ENCODE data around the gene TMEM87B. TPM values are rescaled to one million over a fixed set of nuclear protein-coding genes. Genes with fewer than 3 reads are reported as not detected.

The TMEM87B gene
- total and polyA plus RNA-seq, 10 of the 15 experiments (the other 5 are each of a cell fraction or from before 2014, with no cell fraction given) = 5.7 to 20.6 (median 12.3) TPM

- intact Hi-C loops (cut with micrococcal nuclease; ENCODE audit: unreplicated experiment) = no loop called here
- Histone ChIP-seq H3K4me1 (ENCODE audit: control insufficient read depth, insufficient read depth, low read length) (peaks cover 8% of the 10 kb centered on the region), H3K9me3 (replicated peaks; ENCODE audit: control insufficient read depth, insufficient read depth, low read length) (no peaks in the 10 kb centered on the region), H3K9ac (ENCODE audit: control insufficient read depth, insufficient read depth, low read length) (no peak overlapping the region), H3K79me2 (ENCODE audit: control insufficient read depth, insufficient read depth, low read length) (no peaks in the 10 kb centered on the region; the same call in 1 of the 2 replicates), H2AFZ (ENCODE audit: control insufficient read depth, low read depth, low read length) (no peak overlapping the region), H3K27ac (ENCODE audit: control insufficient read depth, insufficient read depth) (no peak overlapping the region), H3K27me3 (replicated peaks in 1 of 2; ENCODE audit: control insufficient read depth in 2 of 2, insufficient read depth in 2 of 2, low read length in 1 of 2) (no peaks in the 10 kb centered on the region), H3K36me3 (ENCODE audit: control insufficient read depth in 2 of 2, insufficient read depth in 2 of 2, low read length in 1 of 2) (peaks cover 2 to 32% of the 10 kb centered on the region in 2 experiments), H3K4me3 (no peak overlapping the region), H3K4me2 (ENCODE audit: control insufficient read depth, insufficient read depth) (no peak overlapping the region), H4K20me1 (ENCODE audit: control insufficient read depth, insufficient read depth) (no peaks in the 10 kb centered on the region)
- WGBS (ENCODE audit: insufficient coverage, insufficient replicate concordance, low lambda C conversion rate, missing lambda C conversion rate) = 85% methylated on average over 6 of the region's 6 CpGs
- ChIA-PET SMC1A (ENCODE audit: uncharacterized antibody, unreplicated experiment) (no interaction called here), RAD21 (ENCODE audit: unreplicated experiment) (interaction anchor here (0.6 kb wide), 1 partner anchor 54 kb away, joined by 4 read pairs; no protein-coding TSS in a partner anchor), POLR2A (no interaction called here), CTCF (no interaction called here)
- ATAC-seq (no peak), FAIRE-seq (no peak), DNase-seq (ENCODE audit: low read depth, low spot score) (no peak)
- TSS peak; percentile 32 for BruUV-seq (replicated peaks)
- in situ Hi-C loops (cut with MboI) = no loop called here
- TF ChIP-seq PRDM15 (CRISPR knock-in tag; IDR thresholded peaks at IDR 0.05) (no peak), CBX3 (IDR thresholded peaks at IDR 0.05; ENCODE audit: borderline replicate concordance, low read depth) (no peak), LARP7 (IDR thresholded peaks at IDR 0.05) (no peak), SP1 (IDR thresholded peaks at IDR 0.05; ENCODE audit: low read depth, low read length) (no peak), MXI1 (IDR thresholded peaks at IDR 0.05; ENCODE audit: low read depth, low read length) (no peak), JUND (IDR thresholded peaks at IDR 0.05; ENCODE audit: low read depth, low read length) (no peak), TCF12 (IDR thresholded peaks at IDR 0.05; ENCODE audit: low read depth, low read length) (no peak), NFYA (IDR thresholded peaks at IDR 0.05; ENCODE audit: borderline replicate concordance, low read depth, low read length) (no peak)
These were observed 37.4 kb downstream of the TMEM87B start for GRCh38 chr2:112092286-112093041.
